Stimulated activated memory B cell treated with anti-CD40 and anti-IgM and Interleukin-4, amounts not matched to agents 10 μg/mL and 1 μg/mL and 100 μg/mL, for 72 hours (primary cell): ENCODE measurements around the gene GNGT2.

Experiments used
- ATAC-seq: fragments of 150-1000 bp; cut with Tn5 transposase; 2 replicates; pipeline ENCODE4 v1.10.0; 2021
- H3K27ac Mint-ChIP-seq: one replicate; pipeline ENCODE4 v1.8.0; 2022; ENCODE audit warnings: mild to moderate bottlenecking, mixed read lengths
- H3K27me3 Mint-ChIP-seq: one replicate; pipeline ENCODE4 v1.8.0; 2022; ENCODE audit warnings: mixed read lengths
- H3K36me3 Mint-ChIP-seq: one replicate; pipeline ENCODE4 v1.8.0; 2022; ENCODE audit warnings: mixed read lengths
- H3K4me1 Mint-ChIP-seq: one replicate; pipeline ENCODE4 v1.8.0; 2022; ENCODE audit warnings: mixed read lengths
- H3K4me3 Mint-ChIP-seq: one replicate; pipeline ENCODE4 v1.8.0; 2022; ENCODE audit warnings: mild to moderate bottlenecking, moderate library complexity, mixed read lengths
- H3K9me3 Mint-ChIP-seq: one replicate; pipeline ENCODE4 v1.8.0; 2022; ENCODE audit warnings: mixed read lengths

GNGT2 gene

DNA sequence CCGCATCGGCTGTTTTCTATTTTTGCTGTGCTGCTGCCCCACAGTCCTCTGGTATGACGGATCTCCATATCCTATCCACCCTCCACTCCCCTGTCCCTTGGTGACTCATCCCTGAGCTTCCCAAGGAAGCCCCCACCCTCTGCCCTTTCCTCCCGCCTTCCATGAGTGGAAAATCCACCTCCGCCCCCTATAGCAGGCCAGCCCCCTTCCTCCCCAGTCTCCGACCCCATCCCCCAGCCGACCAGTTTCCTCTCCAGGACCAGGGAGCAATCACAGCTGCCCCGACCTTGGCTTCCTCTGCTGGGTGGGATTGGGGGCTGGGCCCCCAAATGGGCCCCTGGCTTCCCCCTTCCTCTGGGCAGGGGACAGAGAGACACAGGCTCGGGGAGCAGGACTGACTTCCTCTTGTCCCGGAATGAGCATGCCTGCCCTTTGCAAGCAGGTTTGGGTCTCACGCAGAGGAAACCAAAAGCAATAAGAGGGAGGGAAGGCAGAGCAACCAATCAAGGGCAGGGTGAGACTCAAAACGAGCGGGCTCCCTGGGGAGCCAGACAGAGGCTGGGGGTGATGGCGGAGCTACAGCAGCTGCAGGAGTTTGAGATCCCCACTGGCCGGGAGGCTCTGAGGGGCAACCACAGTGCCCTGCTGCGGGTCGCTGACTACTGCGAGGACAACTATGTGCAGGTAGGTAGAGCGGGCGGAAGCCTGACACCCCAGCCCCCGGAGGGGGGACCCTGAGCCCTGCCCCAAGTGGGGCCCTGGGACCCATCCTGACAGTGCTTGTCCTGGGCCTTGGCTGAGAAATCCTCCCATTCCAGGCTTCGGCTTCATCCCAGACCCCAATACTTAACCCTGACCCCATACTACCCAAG is at the start of gene GNGT2, which contains the start of gene ABI3:
Gene GNGT2, minus strand, starts transcription at position 417 of the 872 bp plus-strand sequence. CDS start 3,152 bp downstream, outside the sequence.
Gene ABI3, plus strand, starts transcription at position 550 of the 872 bp plus-strand sequence. Its CDS starts 18 bp downstream, at position 568.
- Mint-ChIP-seq H3K27me3 (no peaks in the 10 kb centered on the region), H3K4me1 (peaks cover 67% of the 10 kb centered on the region), H3K4me3 (peak within 1 kb of the TSS; percentile 92), H3K27ac (peak within 1 kb of the TSS; percentile 99), H3K36me3 (peaks cover 20% of the 10 kb centered on the region), H3K9me3 (peaks cover 3% of the 10 kb centered on the region)
- peak; percentile 96 for ATAC-seq

DNA sequence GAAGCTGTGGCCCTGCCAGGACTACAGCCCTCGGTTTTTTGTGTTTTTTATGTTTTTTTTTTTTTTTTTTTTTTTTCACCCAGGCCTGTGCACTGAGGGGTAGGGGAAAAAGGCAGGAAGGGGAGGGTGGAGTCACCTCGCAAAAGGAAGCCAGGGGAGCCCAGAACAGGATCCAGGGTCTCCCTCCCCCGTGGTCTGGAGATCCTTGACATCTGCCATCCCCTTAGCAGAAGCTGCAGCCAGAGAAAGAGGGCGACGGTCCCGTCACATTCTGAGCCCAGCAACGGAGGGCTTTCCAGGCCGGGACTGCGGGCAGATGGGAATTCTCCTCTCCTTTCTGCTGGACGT is 49.3 kb upstream of the GNGT2 start:
- peaks cover 9% of the 10 kb centered on the region for H3K4me1 Mint-ChIP-seq
- ATAC-seq: no peak
- H3K36me3 Mint-ChIP-seq: no peaks in the 10 kb centered on the region
- no peaks in the 10 kb centered on the region for H3K9me3 Mint-ChIP-seq
- peaks cover 34% of the 10 kb centered on the region for H3K27me3 Mint-ChIP-seq
- H3K4me3 Mint-ChIP-seq: peak overlapping the region; percentile 76
- peak overlapping the region; percentile 61 for H3K27ac Mint-ChIP-seq

DNA sequence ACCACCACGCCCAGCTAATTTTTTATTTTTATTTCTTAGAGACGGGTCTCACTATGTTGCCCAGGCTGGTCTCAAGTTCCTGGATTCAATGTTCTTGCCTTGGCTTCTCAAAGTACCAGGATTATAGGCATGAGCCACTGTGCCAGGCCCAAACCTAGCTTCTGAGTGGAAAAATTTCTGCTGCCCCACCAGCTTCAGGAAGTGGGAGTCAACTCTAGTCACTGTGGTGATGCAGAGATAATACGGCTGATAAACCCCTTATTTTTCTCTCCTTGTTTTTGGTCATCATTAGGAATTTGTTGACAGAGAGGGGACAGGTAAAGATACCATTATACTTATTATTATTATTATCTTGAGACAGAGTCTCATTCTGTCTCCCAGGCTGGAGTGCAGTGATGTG is 48.0 kb upstream of the GNGT2 start:
- no peak overlapping the region for H3K4me3 Mint-ChIP-seq
- H3K9me3 Mint-ChIP-seq: no peaks in the 10 kb centered on the region
- no peaks in the 10 kb centered on the region for H3K36me3 Mint-ChIP-seq
- peaks cover 31% of the 10 kb centered on the region for H3K27me3 Mint-ChIP-seq
- peaks cover 9% of the 10 kb centered on the region for H3K4me1 Mint-ChIP-seq
- no peak for ATAC-seq
- H3K27ac Mint-ChIP-seq: no peak overlapping the region

DNA sequence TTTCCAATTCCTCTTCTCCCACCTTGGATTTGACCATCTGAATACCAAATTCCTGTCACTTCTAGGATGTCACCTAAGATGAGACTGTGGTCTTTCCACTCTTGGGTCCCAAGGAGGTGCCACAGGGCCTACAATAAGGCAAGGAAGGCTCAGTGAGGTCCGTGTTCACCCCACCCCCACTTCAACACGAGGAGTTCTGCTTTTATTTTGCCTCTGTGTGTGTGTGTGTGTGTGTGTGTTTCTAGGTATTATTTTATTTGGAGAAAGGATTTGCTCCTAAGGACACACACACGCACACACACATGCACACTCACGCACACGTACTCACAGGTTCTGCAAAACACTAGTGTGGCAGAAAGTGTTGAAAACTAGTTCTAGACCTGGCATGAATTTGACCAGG is 44.8 kb upstream of the GNGT2 start:
- Mint-ChIP-seq H3K4me1 (no peaks in the 10 kb centered on the region), H3K9me3 (no peaks in the 10 kb centered on the region), H3K27me3 (peaks cover 11% of the 10 kb centered on the region)

DNA sequence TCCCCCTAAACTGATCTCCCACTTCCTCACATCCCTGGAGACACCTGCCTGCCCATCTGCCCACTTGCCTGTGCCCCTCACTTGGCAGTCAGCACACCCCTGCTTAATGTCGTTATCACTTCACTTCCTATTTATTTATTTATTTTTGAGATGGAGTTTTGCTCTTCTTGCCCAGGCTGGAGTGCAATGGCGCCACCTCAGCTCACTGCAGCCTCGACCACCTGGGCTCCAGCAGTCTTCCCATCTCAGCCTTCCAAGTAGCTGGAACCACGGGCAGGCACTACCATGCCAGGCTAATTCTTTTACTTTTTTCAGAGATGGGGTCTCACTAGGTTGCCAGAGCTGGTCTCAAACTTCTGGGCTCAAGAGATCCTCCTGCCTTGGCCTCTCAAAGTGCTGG is 43.7 kb upstream of the GNGT2 start:
- Mint-ChIP-seq H3K27ac (no peak overlapping the region), H3K4me3 (no peak overlapping the region), H3K4me1 (peaks cover 5% of the 10 kb centered on the region), H3K9me3 (no peaks in the 10 kb centered on the region), H3K27me3 (peaks cover 22% of the 10 kb centered on the region), H3K36me3 (no peaks in the 10 kb centered on the region)
- no peak for ATAC-seq

More for the DNA sequence above, 44.8 kb upstream of the GNGT2 start:
- Mint-ChIP-seq H3K27ac (no peak overlapping the region), H3K36me3 (no peaks in the 10 kb centered on the region), H3K4me3 (no peak overlapping the region)
- ATAC-seq: no peak

DNA sequence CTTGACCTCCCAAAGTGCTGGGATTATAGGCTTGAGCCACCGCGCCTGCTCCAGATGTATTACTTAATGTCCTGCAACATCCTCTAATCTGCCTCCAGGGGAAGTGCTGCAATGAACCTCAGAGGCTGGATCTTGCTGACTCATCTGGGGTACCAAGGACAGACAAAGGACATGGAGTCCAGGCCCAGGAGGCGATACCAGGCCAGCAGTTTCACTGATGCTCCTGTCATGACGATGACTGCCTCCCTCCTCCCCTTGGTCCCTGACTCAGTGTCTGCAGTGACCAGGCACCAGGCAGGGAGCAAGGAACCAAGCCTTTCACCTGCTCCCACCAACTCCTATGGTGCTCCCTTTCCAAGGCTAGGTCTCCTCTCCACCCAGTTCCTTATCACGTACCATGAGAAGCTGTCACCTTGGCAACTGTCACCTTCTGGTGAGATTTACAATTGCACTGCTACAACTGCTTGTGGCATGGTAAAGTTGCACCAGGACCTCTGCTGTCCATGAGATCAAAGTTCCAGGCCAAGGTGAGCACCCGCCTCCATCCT is 41.8 kb upstream of the GNGT2 start:
- H3K36me3 Mint-ChIP-seq: peaks cover 4% of the 10 kb centered on the region
- H3K4me3 Mint-ChIP-seq: no peak overlapping the region
- no peaks in the 10 kb centered on the region for H3K9me3 Mint-ChIP-seq
- no peak for ATAC-seq
- no peak overlapping the region for H3K27ac Mint-ChIP-seq
- H3K27me3 Mint-ChIP-seq: peaks cover 40% of the 10 kb centered on the region
- peaks cover 8% of the 10 kb centered on the region for H3K4me1 Mint-ChIP-seq

DNA sequence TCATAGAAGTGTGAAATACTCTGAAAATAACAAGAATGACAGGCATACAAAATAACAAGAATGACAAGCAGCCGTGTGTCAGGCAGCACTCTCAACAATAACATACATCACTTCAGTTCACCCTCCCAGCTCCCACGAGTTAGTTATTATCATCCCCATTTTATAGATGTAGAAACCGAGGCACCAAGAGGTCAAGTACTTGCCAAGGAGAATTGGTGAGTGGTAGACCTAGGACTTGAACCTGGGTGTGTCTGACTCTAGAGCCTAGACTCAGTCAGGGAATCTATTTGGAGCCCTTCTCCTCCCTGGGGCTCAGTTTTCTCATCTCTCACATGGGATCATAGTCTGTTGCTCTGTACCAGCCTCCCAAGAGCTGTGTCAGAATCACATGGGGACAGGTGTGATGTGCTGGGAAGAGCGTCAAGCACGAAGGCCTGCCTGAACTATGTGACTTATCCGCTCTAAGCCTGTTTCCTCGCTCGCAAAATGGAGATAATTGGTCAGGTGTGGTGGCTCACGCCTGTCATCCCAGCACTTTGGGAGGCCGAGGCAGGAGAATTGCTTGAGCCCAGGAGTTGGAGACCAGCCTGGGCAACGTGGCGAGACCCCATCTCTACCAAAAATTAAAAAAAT is 39.6 kb upstream of the GNGT2 start:
- Mint-ChIP-seq H3K9me3 (no peaks in the 10 kb centered on the region), H3K27ac (no peak overlapping the region), H3K36me3 (peaks cover 4% of the 10 kb centered on the region), H3K4me1 (peaks cover 8% of the 10 kb centered on the region), H3K4me3 (no peak overlapping the region), H3K27me3 (peaks cover 62% of the 10 kb centered on the region)
- no peak for ATAC-seq

DNA sequence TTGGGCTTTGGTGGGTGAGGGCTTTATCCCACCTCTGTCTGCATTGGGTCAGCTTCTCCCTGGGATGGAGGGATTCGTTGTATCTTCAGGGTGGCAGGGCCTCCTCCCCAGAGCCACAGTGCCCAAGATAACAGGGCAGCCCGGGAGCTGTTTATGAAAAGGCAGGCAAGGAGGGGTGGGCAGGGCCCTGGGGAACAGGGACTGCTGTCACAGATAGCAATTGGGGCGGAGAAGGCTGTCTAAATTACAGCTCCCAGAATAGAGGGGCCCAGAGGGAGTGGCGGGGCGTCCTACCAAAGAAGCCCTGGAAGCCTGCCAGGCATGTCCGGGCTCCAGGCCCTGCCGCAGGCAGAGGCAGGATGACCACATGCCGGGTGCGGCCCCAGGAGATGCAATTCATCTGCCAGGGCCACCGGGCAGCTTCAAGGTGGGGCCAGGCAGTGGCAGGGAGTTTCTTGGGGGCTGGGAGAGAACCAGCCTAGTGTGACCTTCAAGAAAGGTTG is 39.0 kb upstream of the GNGT2 start:
- Mint-ChIP-seq H3K36me3 (peaks cover 4% of the 10 kb centered on the region), H3K4me1 (peaks cover 8% of the 10 kb centered on the region), H3K9me3 (no peaks in the 10 kb centered on the region), H3K27me3 (peaks cover 69% of the 10 kb centered on the region), H3K4me3 (no peak overlapping the region), H3K27ac (no peak overlapping the region)
- peak; percentile 31 for ATAC-seq

DNA sequence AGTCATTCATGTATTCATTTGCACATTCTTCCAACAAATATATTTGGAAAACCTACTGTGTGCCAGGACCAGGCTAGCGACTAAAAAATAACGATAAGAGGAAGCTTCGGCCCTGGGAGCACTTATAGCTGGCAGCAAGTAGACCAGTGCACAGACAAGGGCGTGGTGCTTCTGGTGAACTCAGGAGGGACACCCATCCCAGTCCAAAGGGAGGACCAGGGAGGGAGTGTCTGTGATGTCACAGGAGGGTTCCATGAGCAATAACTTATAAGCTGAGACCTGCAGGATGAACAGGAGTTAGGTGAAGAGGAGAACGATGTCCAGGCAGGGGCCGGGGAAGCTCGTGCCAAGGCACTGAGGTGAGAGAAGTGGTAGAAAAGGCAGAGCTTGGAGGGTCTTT is 37.6 kb upstream of the GNGT2 start:
- H3K4me1 Mint-ChIP-seq: peaks cover 8% of the 10 kb centered on the region
- peaks cover 4% of the 10 kb centered on the region for H3K36me3 Mint-ChIP-seq
- ATAC-seq: no peak
- H3K27me3 Mint-ChIP-seq: peaks cover 68% of the 10 kb centered on the region
- no peaks in the 10 kb centered on the region for H3K9me3 Mint-ChIP-seq
- no peak overlapping the region for H3K27ac Mint-ChIP-seq
- H3K4me3 Mint-ChIP-seq: no peak overlapping the region

DNA sequence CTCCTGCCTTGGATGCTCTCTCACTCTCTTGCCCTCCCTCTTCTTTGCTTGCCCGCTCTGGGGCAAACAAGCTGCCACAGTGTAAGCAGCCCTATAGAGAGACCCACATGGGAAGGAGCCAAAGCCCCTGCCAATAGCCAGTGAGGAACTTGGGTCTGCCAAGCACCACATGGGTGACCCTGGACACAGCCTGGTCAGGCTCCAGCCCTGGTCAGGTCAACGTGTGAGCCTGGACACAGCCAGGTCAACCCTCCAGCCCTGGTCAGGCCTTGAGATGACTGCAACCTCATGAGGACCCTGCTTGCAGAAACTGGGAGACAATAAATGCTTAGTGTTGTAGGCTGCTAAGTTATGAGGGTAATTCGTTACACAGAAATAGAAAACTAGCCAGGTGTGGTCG is 34.5 kb upstream of the GNGT2 start:
- Mint-ChIP-seq H3K27me3 (peaks cover 61% of the 10 kb centered on the region), H3K27ac (no peak overlapping the region)
- no peak for ATAC-seq

DNA sequence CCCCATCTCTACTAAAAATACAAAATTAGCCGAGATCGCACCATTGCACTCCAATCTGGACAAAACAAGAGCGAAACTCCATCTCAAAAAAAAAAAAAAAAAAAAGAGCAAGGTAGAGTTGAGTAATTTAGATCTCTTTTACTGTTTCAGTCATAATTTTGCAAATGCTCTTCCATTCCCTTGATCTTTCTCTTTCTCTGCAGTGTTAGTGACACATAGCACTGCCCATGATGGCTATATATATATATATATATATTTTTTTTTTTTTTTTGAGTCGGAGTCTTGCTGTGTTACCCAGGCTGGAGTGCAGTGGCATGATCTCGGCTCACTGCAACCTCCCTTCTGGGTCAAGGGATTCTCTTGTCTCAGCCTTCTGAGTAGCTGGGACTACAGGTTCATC is 32.4 kb upstream of the GNGT2 start:
- H3K36me3 Mint-ChIP-seq: peaks cover under 1% of the 10 kb centered on the region
- no peak for ATAC-seq
- no peaks in the 10 kb centered on the region for H3K9me3 Mint-ChIP-seq
- H3K27me3 Mint-ChIP-seq: peaks cover 41% of the 10 kb centered on the region
- H3K4me3 Mint-ChIP-seq: no peak overlapping the region
- H3K27ac Mint-ChIP-seq: no peak overlapping the region
- no peaks in the 10 kb centered on the region for H3K4me1 Mint-ChIP-seq

More for the DNA sequence above, 34.5 kb upstream of the GNGT2 start:
- Mint-ChIP-seq H3K4me1 (peaks cover 8% of the 10 kb centered on the region), H3K9me3 (no peaks in the 10 kb centered on the region), H3K4me3 (no peak overlapping the region), H3K36me3 (peaks cover 4% of the 10 kb centered on the region)

DNA sequence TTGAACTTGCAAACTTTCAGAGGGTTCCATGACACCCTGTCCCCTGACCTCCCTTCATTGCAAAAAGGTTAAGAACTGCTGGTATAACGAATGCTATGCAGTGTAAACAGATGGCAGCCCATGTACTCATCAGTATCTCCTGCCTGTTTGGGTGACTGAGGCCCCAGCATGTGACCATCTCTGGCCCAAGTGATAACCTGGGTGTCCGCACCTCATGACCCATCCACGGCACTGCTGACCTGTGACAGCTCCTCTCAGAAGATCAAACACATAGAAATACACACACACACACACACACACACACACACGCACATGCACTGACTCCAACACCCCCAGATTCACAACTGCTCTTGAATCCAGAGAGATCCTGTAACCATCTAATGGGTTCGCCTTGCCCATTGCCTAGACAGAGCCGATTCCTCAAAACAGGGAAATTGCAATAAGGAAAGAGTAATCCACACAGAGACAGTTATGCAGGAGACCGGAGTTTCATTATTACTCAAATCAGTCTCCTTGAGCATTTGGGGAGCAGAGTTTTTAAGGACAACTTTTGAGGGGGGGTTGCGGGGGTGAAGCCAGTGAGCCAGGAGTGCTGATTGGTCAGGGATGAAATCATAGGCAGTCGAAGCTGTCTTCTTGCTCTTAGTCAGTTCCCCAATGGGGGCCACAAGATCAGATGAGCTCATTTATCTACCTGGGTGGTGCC is 31.5 kb upstream of the GNGT2 start:
- no peak for ATAC-seq
- no peaks in the 10 kb centered on the region for H3K36me3 Mint-ChIP-seq
- no peak overlapping the region for H3K4me3 Mint-ChIP-seq
- H3K9me3 Mint-ChIP-seq: no peaks in the 10 kb centered on the region
- H3K27ac Mint-ChIP-seq: no peak overlapping the region
- no peaks in the 10 kb centered on the region for H3K4me1 Mint-ChIP-seq
- peaks cover 32% of the 10 kb centered on the region for H3K27me3 Mint-ChIP-seq

DNA sequence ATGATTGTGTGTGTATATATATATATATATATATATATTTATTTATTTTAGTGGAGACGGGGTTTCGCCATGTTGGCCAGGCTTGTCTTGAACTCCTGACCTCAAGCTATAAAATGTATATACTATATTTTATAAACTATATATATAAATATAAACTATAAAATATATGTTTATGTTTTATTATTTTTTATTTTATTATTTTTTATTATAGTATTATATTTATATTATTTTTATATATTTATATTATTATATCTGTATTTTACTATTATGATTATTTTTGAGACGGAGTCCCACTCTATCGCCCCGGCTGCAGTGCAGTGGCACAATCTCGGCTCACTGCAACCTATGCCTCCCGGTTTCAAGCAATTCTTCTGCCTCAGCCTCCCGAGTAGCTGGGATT is 30.7 kb upstream of the GNGT2 start:
- H3K27me3 Mint-ChIP-seq: peaks cover 23% of the 10 kb centered on the region
- H3K36me3 Mint-ChIP-seq: no peaks in the 10 kb centered on the region
- H3K27ac Mint-ChIP-seq: no peak overlapping the region
- no peak for ATAC-seq
- no peaks in the 10 kb centered on the region for H3K9me3 Mint-ChIP-seq
- no peak overlapping the region for H3K4me3 Mint-ChIP-seq
- no peaks in the 10 kb centered on the region for H3K4me1 Mint-ChIP-seq

DNA sequence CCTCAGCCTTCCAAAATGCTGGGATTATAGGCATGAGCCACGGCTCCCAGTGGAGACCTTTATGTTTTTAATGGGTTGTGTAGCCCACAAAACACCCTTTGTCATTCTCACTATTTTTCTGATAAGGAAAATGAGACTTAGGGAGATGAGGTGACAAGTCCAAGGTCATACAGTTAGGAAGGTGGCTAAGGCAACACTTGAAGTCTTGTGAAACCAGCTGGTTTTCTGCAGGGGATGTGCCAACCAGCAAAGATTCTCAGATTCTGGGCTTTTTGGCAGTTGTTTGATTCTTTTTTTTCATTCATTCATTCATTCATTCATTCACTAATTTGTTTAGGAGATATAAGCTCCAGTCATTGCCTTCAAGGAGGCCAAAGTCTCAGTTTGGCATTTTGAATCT is 30.2 kb upstream of the GNGT2 start:
- H3K4me3 Mint-ChIP-seq: no peak overlapping the region
- no peak for ATAC-seq
- no peaks in the 10 kb centered on the region for H3K36me3 Mint-ChIP-seq
- no peaks in the 10 kb centered on the region for H3K4me1 Mint-ChIP-seq
- H3K9me3 Mint-ChIP-seq: no peaks in the 10 kb centered on the region
- peaks cover 19% of the 10 kb centered on the region for H3K27me3 Mint-ChIP-seq
- no peak overlapping the region for H3K27ac Mint-ChIP-seq

DNA sequence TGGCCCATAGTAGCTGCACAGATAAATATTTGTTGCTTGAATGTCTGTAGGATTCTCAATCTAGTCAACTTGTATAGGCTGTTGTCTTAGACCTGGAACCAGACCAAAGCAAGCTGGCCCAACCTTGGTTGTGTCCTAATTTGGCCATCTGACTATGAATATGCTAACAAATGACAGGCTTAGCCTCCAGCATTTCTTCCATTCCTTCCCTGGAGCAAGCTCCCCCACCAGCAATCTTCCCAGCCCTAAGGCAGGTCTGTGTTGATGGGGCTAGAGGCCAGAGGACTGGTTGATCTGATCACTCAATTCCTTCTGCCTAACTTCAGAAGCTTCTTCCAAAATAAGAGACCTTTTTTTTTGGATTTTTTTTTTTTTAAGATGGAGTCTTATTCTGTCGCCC is 29.6 kb upstream of the GNGT2 start:
- no peaks in the 10 kb centered on the region for H3K36me3 Mint-ChIP-seq
- H3K4me1 Mint-ChIP-seq: no peaks in the 10 kb centered on the region
- no peak overlapping the region for H3K4me3 Mint-ChIP-seq
- H3K27ac Mint-ChIP-seq: no peak overlapping the region
- no peak for ATAC-seq
- peaks cover 13% of the 10 kb centered on the region for H3K27me3 Mint-ChIP-seq
- no peaks in the 10 kb centered on the region for H3K9me3 Mint-ChIP-seq
